ENCODE data around the gene EMP2. TPM values are rescaled to one million over a fixed set of nuclear protein-coding genes. Genes with fewer than 3 reads are reported as not detected.

The EMP2 gene
- total and polyA plus RNA-seq, 8 donors, result 5.5 to 13.7 (median 9.3) TPM

DNA sequence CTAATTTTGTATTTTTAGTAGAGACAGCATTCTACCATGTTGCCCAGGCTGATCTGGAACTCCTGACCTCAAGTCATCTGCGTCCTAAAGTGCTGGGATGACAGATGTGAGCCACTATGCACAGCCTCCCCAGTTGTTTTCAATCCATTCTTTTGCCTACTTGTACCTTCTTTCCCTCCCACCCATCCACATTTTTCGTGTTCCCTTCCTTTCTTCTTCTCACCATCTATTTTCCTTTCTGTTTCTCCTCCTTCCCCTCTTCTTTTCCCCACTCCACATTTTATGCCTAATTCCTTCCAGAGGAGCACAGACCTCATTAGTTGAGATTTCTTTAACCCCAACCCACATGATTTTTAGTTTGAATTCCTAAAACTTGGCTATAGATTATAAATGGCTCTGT lies 100.2 kb downstream of the EMP2 start:
- no peaks in the 10 kb centered on the region for H3K9me3 ChIP-seq
- WGBS, 2 donors, result 84 to 90% methylated on average over 2 of the region's 2 CpGs
- DNase-seq, result no peak
- ATAC-seq, result no peak
- no peaks in the 10 kb centered on the region for H3K27me3 ChIP-seq
- no peaks in the 10 kb centered on the region for H3K36me3 ChIP-seq
- intact Hi-C loops (cut with DNase I), result no loop called here
- no peaks in the 10 kb centered on the region for H3K4me1 ChIP-seq
- no peak for FAIRE-seq
- H3K4me3 ChIP-seq, result no peak overlapping the region
- H3K27ac ChIP-seq, result no peak overlapping the region
- TF ChIP-seq CTCF (IDR thresholded peaks at IDR 0.05), result no peak

Other genes with a start within 250 kb of the EMP2 start
- gene ATF7IP2, start 194.5 kb downstream of the EMP2 start, total RNA-seq, result 10 to 100 TPM; 11.0 to 17.4 (median 15.4) TPM
- 10 to 100 TPM; 27.6 to 37.4 TPM for gene ATF7IP2, start 194.5 kb downstream of the EMP2 start, polyA plus RNA-seq
- 1 to 10 TPM in 1 of 6 donors, under 1 TPM in 4, not detected in 1; 0.17 to 1.1 (median 0.19) TPM for gene TEKT5, start 114.3 kb upstream of the EMP2 start, total RNA-seq
- under 1 TPM; 0.26 to 0.57 TPM for gene TEKT5, start 114.3 kb upstream of the EMP2 start, polyA plus RNA-seq
- 10 to 100 TPM; 14.6 to 24.7 (median 20.7) TPM for gene NUBP1, start 163.2 kb upstream of the EMP2 start, total RNA-seq
- gene NUBP1, start 163.2 kb upstream of the EMP2 start, polyA plus RNA-seq, result 10 to 100 TPM; 30.2 to 32.1 TPM
- under 1 TPM in 3 of 6 donors, not detected in 3; 0.08 to 0.18 (median 0.16) TPM for gene TVP23A, start 238.2 kb upstream of the EMP2 start, total RNA-seq
- gene TVP23A, start 238.2 kb upstream of the EMP2 start, polyA plus RNA-seq, result under 1 TPM; 0.05 to 0.34 TPM